EH (cell line): Measurements from ENCODE around the gene AADACL3.
"Not testable (repeated sequence)": the region's sequence is repeated elsewhere in the genome, so short reads cannot be mapped to it uniquely, and the experiment has no call there.

Experiments
- DNase-seq: peaks from one replicate; pipeline ENCODE4 v3.0.0-alpha.2; 2015; ENCODE audit warnings: low read depth

AADACL3 gene

GRCh38 chr1:12714710-12715475, 1.0 kb upstream of the AADACL3 start:
- no peak for DNase-seq

- DNase-seq: no peak
Measured at GRCh38 chr1:12717301-12717838, 1.5 kb downstream of the AADACL3 start.

- DNase-seq: no peak
Measured at GRCh38 chr1:12722626-12723025, 6.7 kb downstream of the AADACL3 start.

- no peak for DNase-seq
Measured at GRCh38 chr1:12728391-12728790, 12.5 kb downstream of the AADACL3 start.

- no peak for DNase-seq
Measured at GRCh38 chr1:12730156-12730555, 14.2 kb downstream of the AADACL3 start.

GRCh38 chr1:12731084-12731483, 15.2 kb downstream of the AADACL3 start:
- not testable (repeated sequence) for DNase-seq

GRCh38 chr1:12734651-12735050, 18.7 kb downstream of the AADACL3 start:
- no peak for DNase-seq

GRCh38 chr1:12738934-12739333, 23.0 kb downstream of the AADACL3 start:
- no peak for DNase-seq

- DNase-seq: no peak
Measured at GRCh38 chr1:12739613-12740012, 23.7 kb downstream of the AADACL3 start.

GRCh38 chr1:12741946-12742345, 26.0 kb downstream of the AADACL3 start:
- DNase-seq: no peak

GRCh38 chr1:12745126-12745991, 29.4 kb downstream of the AADACL3 start:
- peak; percentile 41 for DNase-seq

- peak; percentile 25 for DNase-seq
Measured at GRCh38 chr1:12745992-12746323, 30.0 kb downstream of the AADACL3 start, which contains the start of gene CFAP107. Gene CFAP107, plus strand, starts transcription at chr1:12746200. Its CDS starts 231 bp downstream, at chr1:12746431.

- DNase-seq: no peak
Measured at GRCh38 chr1:12748778-12749355, 33.0 kb downstream of the AADACL3 start.

GRCh38 chr1:12754738-12755137, 38.8 kb downstream of the AADACL3 start:
- DNase-seq: no peak

GRCh38 chr1:12756273-12756672, 40.4 kb downstream of the AADACL3 start:
- no peak for DNase-seq

- no peak for DNase-seq
Measured at GRCh38 chr1:12756768-12757413, 41.0 kb downstream of the AADACL3 start.

GRCh38 chr1:12757836-12758235, 41.9 kb downstream of the AADACL3 start:
- DNase-seq: no peak

GRCh38 chr1:12760256-12760795, 44.4 kb downstream of the AADACL3 start:
- no peak for DNase-seq

- no peak for DNase-seq
Measured at GRCh38 chr1:12761781-12762180, 45.9 kb downstream of the AADACL3 start.

GRCh38 chr1:12762766-12763165, 46.9 kb downstream of the AADACL3 start:
- no peak for DNase-seq

- DNase-seq: no peak
Measured at GRCh38 chr1:12763479-12763878, 47.6 kb downstream of the AADACL3 start.

- DNase-seq: no peak
Measured at GRCh38 chr1:12764016-12764415, 48.1 kb downstream of the AADACL3 start.
